HepG2 (cell line): ENCODE measurements around the gene LLGL2. TPM values are rescaled to one million over a fixed set of nuclear protein-coding genes. Genes with fewer than 3 reads are reported as not detected.

ENCODE experiments used
- ARNT2 ChIP-seq: sonication (generic); formaldehyde crosslinking; IDR thresholded peaks from 2 replicates; pipeline ENCODE4 v1.8.0; 2022; ENCODE audit warnings: mild to moderate bottlenecking, low read depth, missing genetic modification reagents, moderate library complexity
- ARNTL ChIP-seq: sonication (generic); formaldehyde crosslinking; IDR thresholded peaks from 2 replicates; pipeline ENCODE4 v1.4.0; 2020; ENCODE audit warnings: mild to moderate bottlenecking, missing genetic modification reagents
- ATAD3A ChIP-seq: sonication (generic); formaldehyde crosslinking; IDR thresholded peaks from 2 replicates; pipeline ENCODE4 v1.4.0; 2020; ENCODE audit warnings: missing genetic modification reagents
- ATF7-NPFF ChIP-seq: sonication (generic); formaldehyde crosslinking; IDR thresholded peaks from 2 replicates; pipeline ENCODE4 v1.8.1; 2023; ENCODE audit warnings: mild to moderate bottlenecking, low read depth, missing genetic modification reagents, moderate library complexity
- ELF3 ChIP-seq: IDR thresholded peaks from 2 replicates; pipeline ENCODE4 v1.6.1; 2016; ENCODE audit warnings: missing genetic modification reagents, missing compliant biosample characterization
- HMG20A ChIP-seq: IDR thresholded peaks from 2 replicates; pipeline ENCODE4 v1.6.1; 2016; ENCODE audit warnings: borderline replicate concordance
- HOXD1 ChIP-seq: sonication (generic); formaldehyde crosslinking; IDR thresholded peaks from 2 replicates; pipeline ENCODE4 v1.5.0; 2020; ENCODE audit warnings: missing genetic modification reagents
- MED8 ChIP-seq: sonication (generic); formaldehyde crosslinking; IDR thresholded peaks from 2 replicates; pipeline ENCODE4 v1.8.1; 2023; ENCODE audit warnings: mild to moderate bottlenecking, missing genetic modification reagents; ENCODE audit not compliant: insufficient replicate concordance
- MIER3 ChIP-seq: IDR thresholded peaks from 2 replicates; pipeline ENCODE4 v1.6.1; 2016; ENCODE audit warnings: missing compliant biosample characterization, borderline replicate concordance
- PLRG1 ChIP-seq: fragments of 450-650 bp; conservative IDR thresholded peaks from 2 replicates; pipeline ENCODE4 v1.6.1; 2016
- RBAK ChIP-seq: sonication (generic); formaldehyde crosslinking; IDR thresholded peaks from 2 replicates; pipeline ENCODE4 v1.5.1; 2020; ENCODE audit warnings: mild to moderate bottlenecking, missing genetic modification reagents
- SOX13 ChIP-seq, 3 experiments: fragments of 450-650 bp in 1 of 3; sonication (generic) in 1 of 3; formaldehyde crosslinking in 1 of 3; IDR thresholded peaks in 2 of 3; conservative IDR thresholded peaks in 1 of 3; 2 replicates each; pipeline versions ENCODE4 v1.5.0 to v1.6.1; 2016 to 2020; ENCODE audit warnings: antibody characterized with exemption in 1 of 3, mild to moderate bottlenecking in 1 of 3, missing compliant biosample characterization in 1 of 3, missing genetic modification reagents in 1 of 3, moderate library complexity in 1 of 3
- SSRP1 ChIP-seq: IDR thresholded peaks from 2 replicates; pipeline ENCODE4 v1.6.1; 2016; ENCODE audit warnings: control low read depth
- UBTF ChIP-seq: sonication (generic); formaldehyde crosslinking; IDR thresholded peaks from 2 replicates; pipeline ENCODE4 v1.4.0; 2020; ENCODE audit warnings: mild to moderate bottlenecking, missing genetic modification reagents
- ZNF251 ChIP-seq: sonication (generic); formaldehyde crosslinking; IDR thresholded peaks from 2 replicates; pipeline ENCODE4 v1.9.0; 2021; ENCODE audit warnings: mild to moderate bottlenecking, missing genetic modification reagents
- ZNF556 ChIP-seq: sonication (generic); formaldehyde crosslinking; IDR thresholded peaks from 2 replicates; pipeline ENCODE4 v1.4.0; 2020; ENCODE audit warnings: mild to moderate bottlenecking, missing genetic modification reagents, borderline replicate concordance
- ZNF660 ChIP-seq: sonication (generic); formaldehyde crosslinking; IDR thresholded peaks from 2 replicates; pipeline ENCODE4 v1.5.1; 2020; ENCODE audit warnings: mild to moderate bottlenecking, low read depth, missing genetic modification reagents, borderline replicate concordance
- ZNF770 ChIP-seq: sonication (generic); formaldehyde crosslinking; IDR thresholded peaks from 2 replicates; pipeline ENCODE4 v1.5.0; 2020; ENCODE audit warnings: mild to moderate bottlenecking, missing genetic modification reagents
- ZSCAN21 ChIP-seq: sonication (generic); formaldehyde crosslinking; IDR thresholded peaks from 2 replicates; pipeline ENCODE4 v1.8.0; 2022; ENCODE audit warnings: mild to moderate bottlenecking, missing genetic modification reagents, moderate library complexity, borderline replicate concordance
- polyA plus RNA-seq, 8 experiments: library from polyadenylated mRNA; depleted of rRNA in 3 of 8; stranded (reverse) in 7 of 8; unstranded in 1 of 8; fragments of >200 nt; fragmentation: Illumina TruSeq in 4 of 8; extraction: Trizol in 4 of 8; gene quantifications; 2 replicates each; pipeline versions ENCODE4 v1.2.1 to v1.2.3, GENCODE V29; 2011 to 2016; ENCODE audit warnings: low read depth in 4 of 8, missing spikeins in 1 of 8, mixed read lengths in 1 of 8; ENCODE audit not compliant: insufficient read depth in 1 of 8
- total RNA-seq, 5 experiments: library from RNA; depleted of rRNA; stranded (reverse); fragments of >200 nt; fragmentation: Illumina TruSeq; extraction: Trizol; gene quantifications; 2 replicates each; pipeline ENCODE4 v1.2.3, GENCODE V29; 2016; ENCODE audit warnings: low read depth in 1 of 5
- TF ChIP-seq, protein P1 (sequence below): sonication (generic); formaldehyde crosslinking; IDR thresholded peaks from 2 replicates; pipeline ENCODE4 v1.4.0; 2020; ENCODE audit warnings: mild to moderate bottlenecking, missing genetic modification reagents
- TF ChIP-seq, protein P2 (sequence below): sonication (generic); formaldehyde crosslinking; IDR thresholded peaks from 2 replicates; pipeline ENCODE4 v1.5.1; 2020; ENCODE audit warnings: missing genetic modification reagents, mild to moderate bottlenecking, borderline replicate concordance

Gene LLGL2
- total and polyA plus RNA-seq, 2 of the 13 experiments (the other 11 are each of a cell fraction or from before 2014, with no cell fraction given): 83.0 to 86.7 TPM

DNA sequence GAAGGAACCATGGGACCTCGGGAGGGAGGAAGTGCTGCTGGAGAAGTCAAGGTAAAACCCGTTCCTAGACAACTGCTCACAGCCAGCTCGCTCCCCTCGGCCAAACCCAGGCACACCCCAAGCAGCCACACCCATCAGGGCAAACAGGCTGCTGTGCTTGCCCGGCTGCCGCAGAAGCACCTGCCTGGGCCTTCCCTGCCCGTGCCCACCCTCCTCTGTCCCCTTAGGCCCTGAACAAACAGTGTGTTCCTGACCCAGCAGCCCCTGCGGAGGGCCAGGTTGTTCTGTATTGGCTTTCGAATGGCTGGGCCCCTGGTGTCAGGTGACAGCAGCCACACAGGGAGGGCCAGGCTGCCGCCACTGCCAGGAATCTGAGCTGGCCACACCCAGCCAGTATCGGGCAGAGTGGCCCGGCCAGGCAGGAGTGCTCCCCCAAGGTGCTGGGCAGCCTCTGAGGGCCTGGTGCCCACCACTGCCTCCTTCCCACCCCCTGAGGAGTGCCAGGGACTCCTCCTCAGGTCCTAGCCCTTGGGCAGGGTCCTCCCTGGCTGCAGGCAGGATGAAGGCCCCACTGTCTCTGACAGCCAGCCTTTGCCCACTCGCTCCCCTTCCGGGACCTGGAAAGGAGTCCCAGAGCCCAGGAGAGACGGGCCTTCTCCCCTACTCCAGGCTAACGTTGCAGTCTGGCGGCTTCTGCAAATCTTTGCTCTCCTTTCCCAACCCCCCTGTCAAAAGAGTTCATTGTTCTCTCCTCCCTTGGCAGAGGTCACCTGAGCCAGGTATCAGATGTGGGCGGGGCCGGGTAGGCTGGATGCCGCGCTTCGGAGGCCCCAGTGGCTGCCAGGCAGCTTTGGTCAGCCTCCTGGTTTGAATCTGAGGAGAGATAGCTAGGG lies 24.0 kb downstream of the LLGL2 start (continued):
- peak; percentile 55; the same call in 1 of the 2 replicates for TF ChIP-seq UBTF (CRISPR knock-in tag)
- peak; percentile 81; the same call in 1 of the 2 replicates for TF ChIP-seq ZNF251 (CRISPR knock-in tag)
- no peak for TF ChIP-seq PLRG1
- no peak; the same call in 1 of the 2 replicates for TF ChIP-seq HMG20A (CRISPR knock-in tag)
- peak; percentile 35; the same call in 1 of the 2 replicates for TF ChIP-seq MIER3 (CRISPR knock-in tag)
- peak; percentile 58; the same call in 1 of the 2 replicates for TF ChIP-seq ARNTL (CRISPR knock-in tag)
- TF ChIP-seq, protein P1, sequence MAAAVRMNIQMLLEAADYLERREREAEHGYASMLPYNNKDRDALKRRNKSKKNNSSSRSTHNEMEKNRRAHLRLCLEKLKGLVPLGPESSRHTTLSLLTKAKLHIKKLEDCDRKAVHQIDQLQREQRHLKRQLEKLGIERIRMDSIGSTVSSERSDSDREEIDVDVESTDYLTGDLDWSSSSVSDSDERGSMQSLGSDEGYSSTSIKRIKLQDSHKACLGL (CRISPR knock-in tag): peak; percentile 87; the same call in 1 of the 2 replicates
- TF ChIP-seq HOXD1 (CRISPR knock-in tag): no peak; the same call in 1 of the 2 replicates
- TF ChIP-seq ELF3 (CRISPR knock-in tag): peak; percentile 25; the same call in 1 of the 2 replicates
- no peak for TF ChIP-seq ATAD3A
- peak; percentile 61 for TF ChIP-seq MED8 (CRISPR knock-in tag)
- TF ChIP-seq SSRP1 (CRISPR knock-in tag): 0 out of 2 replicates have a peak, but pooled peaks have one; percentile 52
- TF ChIP-seq ATF7-NPFF (CRISPR knock-in tag): peak; percentile 27; the same call in 1 of the 2 replicates
- TF ChIP-seq ZNF660: 0 out of 2 replicates have a peak, but pooled peaks have one; percentile 54
- peak; percentile 84 for TF ChIP-seq ZSCAN21 (CRISPR knock-in tag)
- TF ChIP-seq RBAK: no peak
- no peak; the same call in 1 of the 2 replicates for TF ChIP-seq SOX13 (IDR thresholded peaks at IDR 0.05)
- TF ChIP-seq SOX13 (CRISPR knock-in tag; conservative IDR thresholded peaks at IDR 0.05 in 1 of 2, IDR thresholded peaks at IDR 0.05 in 1 of 2): peak in 1 of 2 experiments; percentile 70; a peak in 2 of 4 replicates
- TF ChIP-seq ARNT2 (CRISPR knock-in tag): peak; percentile 89
- 0 out of 2 replicates have a peak, but pooled peaks have one; percentile 25 for TF ChIP-seq ZNF770
- TF ChIP-seq ZNF556 (CRISPR knock-in tag): 0 out of 2 replicates have a peak, but pooled peaks have one; percentile 82
- TF ChIP-seq, protein P2, sequence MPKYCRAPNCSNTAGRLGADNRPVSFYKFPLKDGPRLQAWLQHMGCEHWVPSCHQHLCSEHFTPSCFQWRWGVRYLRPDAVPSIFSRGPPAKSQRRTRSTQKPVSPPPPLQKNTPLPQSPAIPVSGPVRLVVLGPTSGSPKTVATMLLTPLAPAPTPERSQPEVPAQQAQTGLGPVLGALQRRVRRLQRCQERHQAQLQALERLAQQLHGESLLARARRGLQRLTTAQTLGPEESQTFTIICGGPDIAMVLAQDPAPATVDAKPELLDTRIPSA: peak; percentile 55; the same call in 1 of the 2 replicates
